OCI-LY7 (cell line): ENCODE measurements around the gene PHLDA3. TPM values are rescaled to one million over a fixed set of nuclear protein-coding genes. Genes with fewer than 3 reads are reported as not detected.

Experiments
- BruUV-seq: library from RNA; stranded (reverse); fragments of 400-500 nt; replicated peaks from 2 replicates; lab custom pipeline; 2021; lab: Mats Ljungman, UMichigan
- CTCF ChIA-PET: fragments of 300-600 bp; sonication (Branson Sonifier 250); formaldehyde crosslinking; loops from one replicate; lab custom pipeline; 2022; ENCODE audit warnings: antibody characterized with exemption; ENCODE audit not compliant: unreplicated experiment; lab: Charles Lee
- POLR2A ChIA-PET: fragments of 300-600 bp; sonication (Branson Sonifier 250); formaldehyde crosslinking; loops from one replicate; lab custom pipeline; 2022; ENCODE audit warnings: antibody characterized with exemption; lab: Charles Lee
- DNase-seq: peaks from one replicate; pipeline ENCODE4 v3.0.0-alpha.2; 2015; ENCODE audit warnings: low spot score
- H2AFZ ChIP-seq: fragments of 200-600 bp; sonication (generic), shearing (Covaris generic); 2 replicates; pipeline ENCODE4 v1.6.1; 2014; ENCODE audit warnings: mild to moderate bottlenecking, antibody characterized with exemption, low read length, moderate library complexity
- H3K27ac ChIP-seq: fragments of 200-600 bp; sonication (generic); 2 replicates; pipeline ENCODE4 v1.5.1; 2014; ENCODE audit warnings: mixed run types, low read depth, mild to moderate bottlenecking, moderate library complexity, low read length, inconsistent platforms; ENCODE audit not compliant: poor library complexity, severe bottlenecking
- H3K36me3 ChIP-seq: fragments of 200-600 bp; sonication (generic); 2 replicates; pipeline ENCODE4 v1.6.1; 2014; ENCODE audit warnings: mild to moderate bottlenecking, antibody characterized with exemption, low read length, moderate library complexity, mixed read lengths; ENCODE audit not compliant: insufficient read depth
- H3K4me1 ChIP-seq: fragments of 200-600 bp; sonication (generic); 2 replicates; pipeline ENCODE4 v1.5.1; 2014; ENCODE audit warnings: mild to moderate bottlenecking, low read length; ENCODE audit not compliant: insufficient read depth, poor library complexity, severe bottlenecking
- H3K4me2 ChIP-seq: fragments of 200-600 bp; sonication (generic); 2 replicates; pipeline ENCODE4 v1.6.1; 2014; ENCODE audit warnings: mild to moderate bottlenecking, low read length
- H3K4me3 ChIP-seq: fragments of 200-600 bp; sonication (generic); 2 replicates; pipeline ENCODE4 v1.5.1; 2014; ENCODE audit warnings: mild to moderate bottlenecking, low read depth, low read length; ENCODE audit not compliant: poor library complexity, severe bottlenecking
- H3K79me2 ChIP-seq: fragments of 200-600 bp; sonication (generic); 2 replicates; pipeline ENCODE4 v1.6.1; 2016; ENCODE audit warnings: low read depth, mild to moderate bottlenecking, low read length, moderate library complexity, mixed read lengths; ENCODE audit not compliant: insufficient read depth
- H3K9me2 ChIP-seq: fragments of 200-600 bp; sonication (generic); 2 replicates; pipeline ENCODE4 v1.6.1; 2016; ENCODE audit warnings: mild to moderate bottlenecking, low read length, mixed read lengths; ENCODE audit not compliant: insufficient read depth
- H3K9me3 ChIP-seq: fragments of 200-600 bp; sonication (generic); 2 replicates; pipeline ENCODE4 v1.6.1; 2014; ENCODE audit warnings: mild to moderate bottlenecking, mixed run types, low read length, mixed read lengths
- H4K20me1 ChIP-seq: fragments of 200-600 bp; sonication (generic); 2 replicates; pipeline ENCODE4 v1.6.1; 2014; ENCODE audit warnings: mild to moderate bottlenecking, antibody characterized with exemption, low read length, moderate library complexity, mixed read lengths; ENCODE audit not compliant: insufficient read depth
- EZH2phosphoT487 ChIP-seq: fragments of 200-600 bp; sonication (generic); IDR thresholded peaks from 2 replicates; pipeline ENCODE4 v1.6.1; 2018; ENCODE audit warnings: low read depth, borderline replicate concordance, mild to moderate bottlenecking, mixed run types, antibody characterized with exemption, low read length, moderate library complexity, mixed read lengths
- intact Hi-C: fragments of 100-400 bp; cut with micrococcal nuclease; formaldehyde crosslinking; loops from one replicate; pipeline ENCODE4 v1.10.0; 2022; ENCODE audit not compliant: unreplicated experiment
- total RNA-seq, 2 experiments: library from RNA; depleted of rRNA in 1 of 2; stranded (reverse); fragments of >200 nt in 1 of 2; shearing (Covaris generic) in 1 of 2; gene quantifications; 2 replicates each; pipeline ENCODE4 v1.2.3, GENCODE V29; 2014 to 2022
- TF ChIP-seq, protein P1 (sequence below): fragments of 200-600 bp; sonication (generic); conservative IDR thresholded peaks from 2 replicates; pipeline ENCODE4 v1.5.1; 2014; ENCODE audit warnings: mild to moderate bottlenecking, antibody characterized with exemption, low read length, moderate library complexity, mixed read lengths

The PHLDA3 gene
- total RNA-seq, 2 experiments from 2014 or later, result not detected

DNA sequence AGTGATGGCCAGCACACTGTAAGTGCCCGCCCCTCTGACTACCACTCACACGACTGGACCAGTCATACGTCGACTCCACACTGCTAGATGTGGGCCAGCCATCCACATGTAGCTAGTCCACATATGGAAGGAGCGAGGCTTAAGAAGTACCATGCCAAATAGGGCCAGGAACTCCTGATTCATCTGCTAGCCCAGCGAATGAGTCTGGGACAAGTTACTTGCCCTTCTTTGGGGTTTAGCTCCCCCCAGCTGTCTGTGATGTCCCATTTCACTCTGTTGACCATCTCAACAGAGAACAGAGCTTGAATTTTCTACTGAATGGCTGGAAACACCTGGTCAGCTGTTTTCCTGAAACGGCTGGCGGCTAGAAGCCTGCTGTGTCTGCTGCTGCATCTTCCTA is 32.2 kb upstream of the PHLDA3 start:
- ChIA-PET POLR2A (interaction anchor here (0.6 to 3.8 kb wide), 3 partner anchors 10 to 50 kb away, joined by 3 to 32 read pairs (median 16); no protein-coding TSS in a partner anchor), CTCF (interaction anchor here (0.7 kb wide), 1 partner anchor 22 kb away, joined by 3 read pairs; no protein-coding TSS in a partner anchor)
- Histone ChIP-seq H4K20me1 (peaks cover 4% of the 10 kb centered on the region; the same call in 1 of the 2 replicates), H2AFZ (no peak overlapping the region), H3K4me2 (no peak overlapping the region), H3K79me2 (peaks cover 29% of the 10 kb centered on the region; the same call in 1 of the 2 replicates), H3K9me2 (no peaks in the 10 kb centered on the region), H3K4me1 (peaks cover 42% of the 10 kb centered on the region), H3K36me3 (no peaks in the 10 kb centered on the region), H3K9me3 (no peaks in the 10 kb centered on the region), H3K27ac (no peak overlapping the region), H3K4me3 (no peak overlapping the region)
- no TSS peak for BruUV-seq
- TF ChIP-seq, protein P1, sequence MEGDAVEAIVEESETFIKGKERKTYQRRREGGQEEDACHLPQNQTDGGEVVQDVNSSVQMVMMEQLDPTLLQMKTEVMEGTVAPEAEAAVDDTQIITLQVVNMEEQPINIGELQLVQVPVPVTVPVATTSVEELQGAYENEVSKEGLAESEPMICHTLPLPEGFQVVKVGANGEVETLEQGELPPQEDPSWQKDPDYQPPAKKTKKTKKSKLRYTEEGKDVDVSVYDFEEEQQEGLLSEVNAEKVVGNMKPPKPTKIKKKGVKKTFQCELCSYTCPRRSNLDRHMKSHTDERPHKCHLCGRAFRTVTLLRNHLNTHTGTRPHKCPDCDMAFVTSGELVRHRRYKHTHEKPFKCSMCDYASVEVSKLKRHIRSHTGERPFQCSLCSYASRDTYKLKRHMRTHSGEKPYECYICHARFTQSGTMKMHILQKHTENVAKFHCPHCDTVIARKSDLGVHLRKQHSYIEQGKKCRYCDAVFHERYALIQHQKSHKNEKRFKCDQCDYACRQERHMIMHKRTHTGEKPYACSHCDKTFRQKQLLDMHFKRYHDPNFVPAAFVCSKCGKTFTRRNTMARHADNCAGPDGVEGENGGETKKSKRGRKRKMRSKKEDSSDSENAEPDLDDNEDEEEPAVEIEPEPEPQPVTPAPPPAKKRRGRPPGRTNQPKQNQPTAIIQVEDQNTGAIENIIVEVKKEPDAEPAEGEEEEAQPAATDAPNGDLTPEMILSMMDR, result no peak
- TF ChIP-seq EZH2phosphoT487, result no peak
- intact Hi-C loops, result no loop called here
- no peak for DNase-seq

DNA sequence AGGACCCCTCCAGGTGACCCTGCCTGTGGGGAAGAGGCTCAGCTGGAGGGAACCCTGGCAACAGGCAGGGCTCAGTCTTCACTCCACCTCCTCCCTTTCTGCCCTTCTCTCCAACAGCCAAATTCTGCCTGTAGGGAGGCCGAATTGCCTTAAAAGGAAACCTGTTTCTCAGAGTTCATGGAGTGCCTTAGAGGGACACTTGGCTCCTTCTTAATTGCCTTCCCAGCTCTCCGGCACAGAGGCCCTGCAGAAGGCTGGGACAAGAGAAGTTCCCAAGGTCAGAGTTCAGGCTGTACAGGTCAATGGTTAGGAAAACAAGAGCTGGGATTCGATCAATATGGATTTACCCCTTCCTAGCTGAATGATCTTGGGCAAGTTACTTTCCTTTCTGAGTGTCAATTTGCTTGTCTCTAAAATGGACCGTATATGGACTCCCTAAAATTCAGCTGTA is 31.7 kb upstream of the PHLDA3 start:
- BruUV-seq, result no TSS peak
- TF ChIP-seq EZH2phosphoT487, result no peak
- TF ChIP-seq, protein P1, result no peak
- Histone ChIP-seq H3K4me1 (peaks cover 38% of the 10 kb centered on the region), H3K79me2 (peaks cover 24% of the 10 kb centered on the region; the same call in 1 of the 2 replicates), H3K4me2 (no peak overlapping the region), H3K36me3 (peaks cover 3% of the 10 kb centered on the region), H3K4me3 (no peak overlapping the region), H3K27ac (no peak overlapping the region), H3K9me3 (no peaks in the 10 kb centered on the region), H2AFZ (no peak overlapping the region), H4K20me1 (peaks cover 4% of the 10 kb centered on the region; the same call in 1 of the 2 replicates), H3K9me2 (no peaks in the 10 kb centered on the region)
- no peak for DNase-seq
- ChIA-PET CTCF (no interaction called here), POLR2A (interaction anchor here (3.8 kb wide), 1 partner anchor 11 kb away, joined by 32 read pairs; no protein-coding TSS in a partner anchor)
- intact Hi-C loops, result no loop called here
